Spleen (tissue), 7 donors: Measurements from ENCODE around the gene SLC25A45.

Experiments
- CTCF ChIP-seq, 11 experiments: fragments of 200-600 bp in 7 of 11; fragments of 450-650 bp in 4 of 11; sonication (generic) in 4 of 11; IDR thresholded peaks in 8 of 11; conservative IDR thresholded peaks in 3 of 11; 1 replicate in 7 of 11; 2 replicates in 4 of 11; pipeline versions ENCODE4 v1.4.0 to v1.8.0; 2016 to 2021; ENCODE audit warnings: antibody characterized with exemption in 11 of 11, inconsistent platforms in 4 of 11, mild to moderate bottlenecking in 1 of 11
- POLR2A ChIP-seq, 3 donors: fragments of 450-650 bp; IDR thresholded peaks; one replicate each; pipeline ENCODE4 v1.5.1; 2017; ENCODE audit warnings: antibody characterized with exemption in 3 of 3, mild to moderate bottlenecking in 1 of 3
- donor health status: DM: no; HTN: no; CAD: no; lungs with moderate emphysema.
- donor health status: DM: no; HTN: no; CAD: no.
- donor health status: DM: no; HTN: no; CAD: no.

DNA sequence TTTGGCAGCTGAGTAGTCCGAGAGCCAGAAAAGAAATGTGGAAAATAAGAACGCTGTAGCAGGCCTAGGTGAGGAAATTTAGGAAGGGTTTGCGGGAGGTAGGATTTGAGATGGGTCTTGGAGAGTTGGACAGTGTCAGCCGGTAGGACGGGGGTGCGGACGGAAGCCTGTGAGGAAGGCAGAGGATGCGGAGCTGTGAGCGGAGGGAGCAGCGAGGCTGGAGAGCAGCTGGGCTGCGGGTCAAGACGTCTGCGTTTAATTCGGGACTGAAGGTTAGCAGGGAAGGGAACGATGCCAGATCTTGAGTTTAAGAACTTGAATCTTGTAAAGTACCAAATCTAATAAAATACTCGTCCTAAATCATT, 28.6 kb downstream of the SLC25A45 start:
- TF ChIP-seq CTCF (IDR thresholded peaks at IDR 0.05 in 8 of 11, conservative IDR thresholded peaks at IDR 0.05 in 3 of 11) (no peak), POLR2A (IDR thresholded peaks at IDR 0.05) (no peak)
